Panc1 (cell line): ENCODE data around the gene LGALSL. TPM values are rescaled to one million over a fixed set of nuclear protein-coding genes. Genes with fewer than 3 reads are reported as not detected.

ENCODE experiments used
- ATAC-seq: fragments of 200-7000 bp; cut with Tn5 transposase; 2 replicates; pipeline ENCODE4 v1.9.1; 2020; ENCODE audit warnings: mild to moderate bottlenecking, moderate library complexity
- BruUV-seq: library from RNA; stranded (reverse); fragments of 400-500 nt; replicated peaks from 2 replicates; lab custom pipeline; 2021; lab: Mats Ljungman, UMichigan
- CTCF ChIA-PET: fragments of 300-600 bp; sonication (Branson Sonifier 250); formaldehyde crosslinking; loops from one replicate; lab custom pipeline; 2022; ENCODE audit warnings: antibody characterized with exemption; lab: Charles Lee
- POLR2A ChIA-PET: fragments of 300-600 bp; sonication (Branson Sonifier 250); formaldehyde crosslinking; loops from one replicate; lab custom pipeline; 2022; ENCODE audit warnings: antibody characterized with exemption; lab: Charles Lee
- DNase-seq: peaks from one replicate; pipeline ENCODE4 v3.0.0-alpha.2; 2010; ENCODE audit warnings: low read depth, low spot score
- H3K27ac ChIP-seq: 2 replicates; pipeline ENCODE4 v1.5.1; 2011; ENCODE audit warnings: mild to moderate bottlenecking, low read length, inconsistent platforms
- H3K27me3 ChIP-seq: fragments of 200-500 bp; sonication (Bioruptor generic); 2 replicates; pipeline ENCODE4 v1.6.0; 2014; ENCODE audit warnings: low read length, inconsistent platforms; ENCODE audit not compliant: control insufficient read depth, insufficient read depth
- H3K36me3 ChIP-seq: fragments of 200-500 bp; sonication (Bioruptor generic); 2 replicates; pipeline ENCODE4 v1.5.1; 2014; ENCODE audit warnings: inconsistent platforms, mild to moderate bottlenecking, low read length, moderate library complexity; ENCODE audit not compliant: control insufficient read depth, insufficient read depth
- H3K4me1 ChIP-seq: 2 replicates; pipeline ENCODE4 v1.5.1; 2011; ENCODE audit warnings: inconsistent platforms, mild to moderate bottlenecking, low read length, moderate library complexity; ENCODE audit not compliant: control insufficient read depth, insufficient read depth
- H3K4me3 ChIP-seq, 2 experiments: 2 replicates each; pipeline ENCODE4 v1.5.1; 2011 to 2012; ENCODE audit warnings: low read depth in 2 of 2, low read length in 2 of 2, mild to moderate bottlenecking in 2 of 2, inconsistent platforms in 1 of 2, moderate library complexity in 1 of 2
- H3K9me3 ChIP-seq: fragments of 200-500 bp; sonication (Bioruptor generic); 2 replicates; pipeline ENCODE4 v1.5.1; 2014; ENCODE audit warnings: low read depth, mild to moderate bottlenecking, inconsistent platforms, low read length, moderate library complexity; ENCODE audit not compliant: control insufficient read depth, insufficient read depth
- POLR2AphosphoS5 ChIP-seq: IDR thresholded peaks from 2 replicates; pipeline ENCODE4 v1.6.1; 2012; ENCODE audit warnings: mild to moderate bottlenecking, low read depth, low read length, moderate library complexity
- SIN3A ChIP-seq: IDR thresholded peaks from 2 replicates; pipeline ENCODE4 v1.6.1; 2012; ENCODE audit warnings: low read depth, mild to moderate bottlenecking, low read length, moderate library complexity, borderline replicate concordance; ENCODE audit not compliant: insufficient read depth
- TCF7L2 ChIP-seq: IDR thresholded peaks from 2 replicates; pipeline ENCODE4 v1.6.1; 2011; ENCODE audit warnings: mild to moderate bottlenecking, low read depth, low read length, inconsistent platforms
- in situ Hi-C: cut with HindIII; loops from 2 replicates; pipeline ENCODE4 v1.10.0; 2016; ENCODE audit warnings: low sequenced_read_pairs, low pct_unique_long_range_greater_than_20kb
- intact Hi-C: fragments of 100-400 bp; cut with micrococcal nuclease; formaldehyde crosslinking; loops from one replicate; pipeline ENCODE4 v1.10.0; 2022; ENCODE audit not compliant: unreplicated experiment
- total RNA-seq: library from RNA; stranded (reverse); gene quantifications from one replicate; pipeline ENCODE4 v1.2.1, GENCODE V29; 2021; ENCODE audit not compliant: unreplicated experiment
- TF ChIP-seq, protein P1 (sequence below), 2 experiments: IDR thresholded peaks; 2 replicates each; pipeline ENCODE4 v1.6.1; 2011 to 2012; ENCODE audit warnings: low read depth in 2 of 2, control low read depth in 1 of 2, low read length in 1 of 2, mild to moderate bottlenecking in 1 of 2, moderate library complexity in 1 of 2; ENCODE audit not compliant: insufficient read depth in 1 of 2
- TF ChIP-seq, protein P2 (sequence below): fragments of 450-650 bp; IDR thresholded peaks from 2 replicates; pipeline ENCODE4 v1.5.1; 2017; ENCODE audit warnings: mild to moderate bottlenecking

Gene LGALSL
- total RNA-seq, 1 experiment from 2014 or later: 5.3 TPM

DNA sequence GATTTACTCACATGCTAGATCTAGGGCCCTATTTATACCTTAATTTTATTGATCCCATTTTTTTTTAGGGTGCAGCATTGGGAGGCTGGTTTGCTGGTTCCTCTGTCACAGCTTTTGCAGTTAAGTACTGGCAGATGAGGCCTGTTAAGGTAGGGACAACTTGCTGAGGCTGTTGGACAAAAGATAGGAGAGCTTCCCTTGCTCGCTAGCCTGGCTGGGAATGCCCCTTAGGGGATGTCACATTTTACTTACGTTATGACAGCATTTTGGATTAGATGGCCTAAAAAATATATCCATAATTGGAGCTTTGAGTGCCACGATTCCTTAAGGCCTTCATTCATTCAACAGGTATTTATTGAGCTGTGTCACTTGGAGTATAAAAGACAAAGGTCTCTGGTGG lies 8.2 kb downstream of the LGALSL start:
- ATAC-seq (no peak), DNase-seq (no peak)
- H3K4me1 ChIP-seq: no peaks in the 10 kb centered on the region
- TF ChIP-seq, protein P1, sequence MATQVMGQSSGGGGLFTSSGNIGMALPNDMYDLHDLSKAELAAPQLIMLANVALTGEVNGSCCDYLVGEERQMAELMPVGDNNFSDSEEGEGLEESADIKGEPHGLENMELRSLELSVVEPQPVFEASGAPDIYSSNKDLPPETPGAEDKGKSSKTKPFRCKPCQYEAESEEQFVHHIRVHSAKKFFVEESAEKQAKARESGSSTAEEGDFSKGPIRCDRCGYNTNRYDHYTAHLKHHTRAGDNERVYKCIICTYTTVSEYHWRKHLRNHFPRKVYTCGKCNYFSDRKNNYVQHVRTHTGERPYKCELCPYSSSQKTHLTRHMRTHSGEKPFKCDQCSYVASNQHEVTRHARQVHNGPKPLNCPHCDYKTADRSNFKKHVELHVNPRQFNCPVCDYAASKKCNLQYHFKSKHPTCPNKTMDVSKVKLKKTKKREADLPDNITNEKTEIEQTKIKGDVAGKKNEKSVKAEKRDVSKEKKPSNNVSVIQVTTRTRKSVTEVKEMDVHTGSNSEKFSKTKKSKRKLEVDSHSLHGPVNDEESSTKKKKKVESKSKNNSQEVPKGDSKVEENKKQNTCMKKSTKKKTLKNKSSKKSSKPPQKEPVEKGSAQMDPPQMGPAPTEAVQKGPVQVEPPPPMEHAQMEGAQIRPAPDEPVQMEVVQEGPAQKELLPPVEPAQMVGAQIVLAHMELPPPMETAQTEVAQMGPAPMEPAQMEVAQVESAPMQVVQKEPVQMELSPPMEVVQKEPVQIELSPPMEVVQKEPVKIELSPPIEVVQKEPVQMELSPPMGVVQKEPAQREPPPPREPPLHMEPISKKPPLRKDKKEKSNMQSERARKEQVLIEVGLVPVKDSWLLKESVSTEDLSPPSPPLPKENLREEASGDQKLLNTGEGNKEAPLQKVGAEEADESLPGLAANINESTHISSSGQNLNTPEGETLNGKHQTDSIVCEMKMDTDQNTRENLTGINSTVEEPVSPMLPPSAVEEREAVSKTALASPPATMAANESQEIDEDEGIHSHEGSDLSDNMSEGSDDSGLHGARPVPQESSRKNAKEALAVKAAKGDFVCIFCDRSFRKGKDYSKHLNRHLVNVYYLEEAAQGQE (IDR thresholded peaks at IDR 0.05; ENCODE audit: insufficient read depth in 1 of 2, low read depth in 2 of 2, low read length in 1 of 2): no peak
- TF ChIP-seq SIN3A (no peak), TCF7L2 (no peak), POLR2AphosphoS5 (no peak)
- TF ChIP-seq, protein P2, sequence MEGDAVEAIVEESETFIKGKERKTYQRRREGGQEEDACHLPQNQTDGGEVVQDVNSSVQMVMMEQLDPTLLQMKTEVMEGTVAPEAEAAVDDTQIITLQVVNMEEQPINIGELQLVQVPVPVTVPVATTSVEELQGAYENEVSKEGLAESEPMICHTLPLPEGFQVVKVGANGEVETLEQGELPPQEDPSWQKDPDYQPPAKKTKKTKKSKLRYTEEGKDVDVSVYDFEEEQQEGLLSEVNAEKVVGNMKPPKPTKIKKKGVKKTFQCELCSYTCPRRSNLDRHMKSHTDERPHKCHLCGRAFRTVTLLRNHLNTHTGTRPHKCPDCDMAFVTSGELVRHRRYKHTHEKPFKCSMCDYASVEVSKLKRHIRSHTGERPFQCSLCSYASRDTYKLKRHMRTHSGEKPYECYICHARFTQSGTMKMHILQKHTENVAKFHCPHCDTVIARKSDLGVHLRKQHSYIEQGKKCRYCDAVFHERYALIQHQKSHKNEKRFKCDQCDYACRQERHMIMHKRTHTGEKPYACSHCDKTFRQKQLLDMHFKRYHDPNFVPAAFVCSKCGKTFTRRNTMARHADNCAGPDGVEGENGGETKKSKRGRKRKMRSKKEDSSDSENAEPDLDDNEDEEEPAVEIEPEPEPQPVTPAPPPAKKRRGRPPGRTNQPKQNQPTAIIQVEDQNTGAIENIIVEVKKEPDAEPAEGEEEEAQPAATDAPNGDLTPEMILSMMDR: no peak
- H3K27ac ChIP-seq: no peak overlapping the region
- BruUV-seq: no TSS peak
- no peaks in the 10 kb centered on the region for H3K27me3 ChIP-seq
- H3K4me3 ChIP-seq: no peak overlapping the region
- ChIA-PET POLR2A (no interaction called here), CTCF (no interaction called here)
- in situ Hi-C loops: no loop called here
- no peaks in the 10 kb centered on the region for H3K9me3 ChIP-seq
- H3K36me3 ChIP-seq: peaks cover 2% of the 10 kb centered on the region; the same call in 1 of the 2 replicates
- intact Hi-C loops: no loop called here

DNA sequence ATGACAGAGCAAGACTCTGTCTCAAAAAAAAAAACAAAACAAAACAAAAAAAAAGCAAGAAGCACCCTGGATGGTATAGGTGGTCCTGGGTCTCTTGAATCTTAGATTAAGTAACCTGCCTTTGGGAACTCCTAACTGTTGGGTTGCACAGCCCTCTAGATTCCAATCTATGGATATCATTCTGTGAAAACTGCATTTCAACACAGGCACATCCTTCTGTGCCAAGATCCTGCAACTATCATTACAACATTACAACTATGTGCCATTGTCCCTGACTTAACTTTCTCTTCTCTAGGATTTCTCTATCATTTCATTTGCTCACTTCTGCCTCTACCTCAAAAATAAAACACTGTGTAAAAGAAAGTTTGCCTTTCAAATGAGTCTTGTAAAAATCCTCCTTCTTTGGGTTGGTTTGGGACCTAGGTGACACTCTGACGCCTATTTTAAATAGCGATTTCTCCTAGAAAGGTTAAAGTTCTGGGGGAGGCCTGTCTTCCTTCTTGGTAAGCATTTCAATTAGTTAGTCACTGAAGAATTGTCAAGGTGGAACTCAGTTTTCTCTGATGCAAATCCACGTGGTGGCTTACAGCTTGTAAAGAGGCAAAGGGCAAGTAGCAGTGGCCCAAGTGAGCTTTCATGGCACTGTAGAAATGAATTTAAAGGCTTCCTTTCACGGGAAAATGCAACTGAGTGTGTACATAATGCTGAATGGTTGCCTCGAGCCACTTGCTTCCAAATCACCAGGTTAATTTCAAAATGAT lies 9.2 kb downstream of the LGALSL start:
- no peak overlapping the region for H3K4me3 ChIP-seq
- intact Hi-C loops: no loop called here
- BruUV-seq: no TSS peak
- H3K4me1 ChIP-seq: no peaks in the 10 kb centered on the region
- POLR2A ChIA-PET: interaction anchor here (0.7 kb wide), 1 partner anchor 11 kb away, joined by 9 read pairs; no protein-coding TSS in a partner anchor
- TF ChIP-seq, protein P1 (IDR thresholded peaks at IDR 0.05; ENCODE audit: insufficient read depth in 1 of 2, low read depth in 2 of 2, low read length in 1 of 2): no peak
- TF ChIP-seq TCF7L2 (no peak), POLR2AphosphoS5 (no peak), SIN3A (no peak)
- TF ChIP-seq, protein P2: no peak
- CTCF ChIA-PET: no interaction called here
- H3K36me3 ChIP-seq: no peaks in the 10 kb centered on the region; the same call in 1 of the 2 replicates
- ATAC-seq (no peak), DNase-seq (no peak)
- H3K9me3 ChIP-seq: no peaks in the 10 kb centered on the region
- H3K27ac ChIP-seq: no peak overlapping the region
- in situ Hi-C loops: no loop called here
- H3K27me3 ChIP-seq: no peaks in the 10 kb centered on the region; the same call in 1 of the 2 replicates
